K562 (cell line): ENCODE data around the gene ITK. TPM values are rescaled to one million over a fixed set of nuclear protein-coding genes. Genes with fewer than 3 reads are reported as not detected.
A peak's percentile ranks its signal among the peaks of the same experiment; 100 is the strongest.

Experiments used
- ADNP ChIP-seq: fragments of 200-800 bp; sonication (Bioruptor generic); IDR thresholded peaks from 2 replicates; pipeline ENCODE4 v1.6.1; 2016; ENCODE audit warnings: missing genetic modification characterization, missing compliant biosample characterization
- BHLHE40 ChIP-seq: IDR thresholded peaks from 2 replicates; pipeline ENCODE4 v1.6.1; 2011; ENCODE audit warnings: low read length, improper control_type of control experiment
- CUX1 ChIP-seq: fragments of 200-800 bp; sonication (Bioruptor generic); IDR thresholded peaks from 2 replicates; pipeline ENCODE4 v1.6.1; 2016; ENCODE audit warnings: missing genetic modification characterization, missing compliant biosample characterization
- FOXP1 ChIP-seq: sonication (generic); formaldehyde crosslinking; IDR thresholded peaks from 2 replicates; pipeline ENCODE4 v1.8.0; 2022; ENCODE audit warnings: mild to moderate bottlenecking, missing genetic modification reagents
- GABPA ChIP-seq: fragments of 200-800 bp; sonication (Bioruptor generic); conservative IDR thresholded peaks from 2 replicates; pipeline ENCODE4 v1.6.1; 2016; ENCODE audit warnings: low read depth, missing genetic modification characterization, missing compliant biosample characterization
- NCOA1 ChIP-seq: fragments of 450-650 bp; IDR thresholded peaks from 2 replicates; pipeline ENCODE4 v1.6.1; 2016; ENCODE audit warnings: low read depth
- NFYB ChIP-seq: IDR thresholded peaks from 2 replicates; pipeline ENCODE4 v1.6.1; 2011; ENCODE audit warnings: mild to moderate bottlenecking, moderate library complexity; ENCODE audit not compliant: insufficient read length; ENCODE audit errors: extremely low read depth
- NR1H2 ChIP-seq: sonication (generic); formaldehyde crosslinking; IDR thresholded peaks from 2 replicates; pipeline ENCODE4 v1.4.0; 2020; ENCODE audit warnings: mild to moderate bottlenecking, missing genetic modification reagents
- PRDM10 ChIP-seq: fragments of 450-650 bp; IDR thresholded peaks from 2 replicates; pipeline ENCODE4 v1.6.1; 2018; ENCODE audit not compliant: partially characterized antibody
- STAG1 ChIP-seq: sonication (generic); formaldehyde crosslinking; IDR thresholded peaks from 2 replicates; pipeline ENCODE4 v1.5.0; 2020; ENCODE audit warnings: missing genetic modification reagents, borderline replicate concordance
- TAF15 ChIP-seq: fragments of 200-400 bp; formaldehyde crosslinking; IDR thresholded peaks from 2 replicates; pipeline ENCODE4 v1.6.1; 2017; ENCODE audit warnings: mild to moderate bottlenecking, low read depth, low read length, moderate library complexity
- ZSCAN29 ChIP-seq: fragments of 450-650 bp; IDR thresholded peaks from 2 replicates; pipeline ENCODE4 v1.6.1; 2017
- polyA plus RNA-seq, 8 experiments: library from polyadenylated mRNA; depleted of rRNA in 4 of 8; stranded (reverse) in 5 of 8; unstranded in 3 of 8; fragments of >200 nt; fragmentation: Nextera tagmentation in 2 of 8; fragmentation: Illumina TruSeq in 1 of 8; extraction: Ambion mirVana in 2 of 8; extraction: Trizol in 1 of 8; gene quantifications; 2 replicates each; pipeline versions ENCODE4 v1.2.1 to v1.2.3, GENCODE V29; 2011 to 2014; ENCODE audit warnings: inconsistent platforms in 1 of 8, missing spikeins in 1 of 8
- total RNA-seq, 7 experiments: library from RNA; depleted of rRNA in 6 of 7; stranded (reverse); fragments of >200 nt in 6 of 7; fragmentation: Illumina TruSeq in 2 of 7; extraction: Trizol in 2 of 7; gene quantifications; 2 replicates each; pipeline versions ENCODE4 v1.2.1 to v1.2.3, GENCODE V29; 2011 to 2021; ENCODE audit warnings: low replicate concordance in 1 of 7
- TF ChIP-seq, protein P1 (sequence below): fragments of 250-450 bp; sonication (Bioruptor Pico); IDR thresholded peaks from 2 replicates; pipeline ENCODE4 v1.4.0; 2020; ENCODE audit warnings: mild to moderate bottlenecking, moderate library complexity
- TF ChIP-seq, protein P2 (sequence below): fragments of 250-450 bp; sonication (Bioruptor Pico); IDR thresholded peaks from 2 replicates; pipeline ENCODE4 v1.8.0; 2021; ENCODE audit warnings: borderline replicate concordance, mild to moderate bottlenecking, moderate library complexity; ENCODE audit not compliant: poor library complexity, severe bottlenecking

ITK gene
- total and polyA plus RNA-seq, 9 of the 15 experiments (the other 6 are each of a cell fraction or from before 2014, with no cell fraction given), result 0.04 to 0.75 TPM; not detected in 7

- TF ChIP-seq CUX1 (CRISPR knock-in tag) (peak; percentile 79; the same call in 1 of the 2 replicates), ZSCAN29 (no peak), NCOA1 (no peak), FOXP1 (CRISPR knock-in tag) (no peak), TAF15 (no peak), PRDM10 (no peak), STAG1 (no peak), BHLHE40 (no peak), NR1H2 (CRISPR knock-in tag) (no peak), ADNP (tag) (no peak), GABPA (tag) (peak; percentile 46), NFYB (no peak)
- TF ChIP-seq, protein P1, sequence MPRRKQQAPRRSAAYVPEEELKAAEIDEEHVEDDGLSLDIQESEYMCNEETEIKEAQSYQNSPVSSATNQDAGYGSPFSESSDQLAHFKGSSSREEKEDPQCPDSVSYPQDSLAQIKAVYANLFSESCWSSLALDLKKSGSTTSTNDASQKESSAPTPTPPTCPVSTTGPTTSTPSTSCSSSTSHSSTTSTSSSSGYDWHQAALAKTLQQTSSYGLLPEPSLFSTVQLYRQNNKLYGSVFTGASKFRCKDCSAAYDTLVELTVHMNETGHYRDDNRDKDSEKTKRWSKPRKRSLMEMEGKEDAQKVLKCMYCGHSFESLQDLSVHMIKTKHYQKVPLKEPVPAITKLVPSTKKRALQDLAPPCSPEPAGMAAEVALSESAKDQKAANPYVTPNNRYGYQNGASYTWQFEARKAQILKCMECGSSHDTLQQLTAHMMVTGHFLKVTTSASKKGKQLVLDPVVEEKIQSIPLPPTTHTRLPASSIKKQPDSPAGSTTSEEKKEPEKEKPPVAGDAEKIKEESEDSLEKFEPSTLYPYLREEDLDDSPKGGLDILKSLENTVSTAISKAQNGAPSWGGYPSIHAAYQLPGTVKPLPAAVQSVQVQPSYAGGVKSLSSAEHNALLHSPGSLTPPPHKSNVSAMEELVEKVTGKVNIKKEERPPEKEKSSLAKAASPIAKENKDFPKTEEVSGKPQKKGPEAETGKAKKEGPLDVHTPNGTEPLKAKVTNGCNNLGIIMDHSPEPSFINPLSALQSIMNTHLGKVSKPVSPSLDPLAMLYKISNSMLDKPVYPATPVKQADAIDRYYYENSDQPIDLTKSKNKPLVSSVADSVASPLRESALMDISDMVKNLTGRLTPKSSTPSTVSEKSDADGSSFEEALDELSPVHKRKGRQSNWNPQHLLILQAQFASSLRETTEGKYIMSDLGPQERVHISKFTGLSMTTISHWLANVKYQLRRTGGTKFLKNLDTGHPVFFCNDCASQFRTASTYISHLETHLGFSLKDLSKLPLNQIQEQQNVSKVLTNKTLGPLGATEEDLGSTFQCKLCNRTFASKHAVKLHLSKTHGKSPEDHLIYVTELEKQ (CRISPR knock-in tag), result peak; percentile 96
- TF ChIP-seq, protein P2, sequence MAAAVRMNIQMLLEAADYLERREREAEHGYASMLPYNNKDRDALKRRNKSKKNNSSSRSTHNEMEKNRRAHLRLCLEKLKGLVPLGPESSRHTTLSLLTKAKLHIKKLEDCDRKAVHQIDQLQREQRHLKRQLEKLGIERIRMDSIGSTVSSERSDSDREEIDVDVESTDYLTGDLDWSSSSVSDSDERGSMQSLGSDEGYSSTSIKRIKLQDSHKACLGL (CRISPR knock-in tag), result no peak
These were observed 97.8 kb downstream of the ITK start (continued) for GRCh38 chr5:157278319-157279037.
